HG03064 (cell line): ENCODE results near the gene NUDT16L1.

Experiments used
- ATAC-seq: cut with Tn5 transposase; IDR thresholded peaks from one replicate; pipeline ENCODE4 v1.9.1; 2021; ENCODE audit warnings: low read depth; ENCODE audit not compliant: unreplicated experiment

Gene NUDT16L1

DNA sequence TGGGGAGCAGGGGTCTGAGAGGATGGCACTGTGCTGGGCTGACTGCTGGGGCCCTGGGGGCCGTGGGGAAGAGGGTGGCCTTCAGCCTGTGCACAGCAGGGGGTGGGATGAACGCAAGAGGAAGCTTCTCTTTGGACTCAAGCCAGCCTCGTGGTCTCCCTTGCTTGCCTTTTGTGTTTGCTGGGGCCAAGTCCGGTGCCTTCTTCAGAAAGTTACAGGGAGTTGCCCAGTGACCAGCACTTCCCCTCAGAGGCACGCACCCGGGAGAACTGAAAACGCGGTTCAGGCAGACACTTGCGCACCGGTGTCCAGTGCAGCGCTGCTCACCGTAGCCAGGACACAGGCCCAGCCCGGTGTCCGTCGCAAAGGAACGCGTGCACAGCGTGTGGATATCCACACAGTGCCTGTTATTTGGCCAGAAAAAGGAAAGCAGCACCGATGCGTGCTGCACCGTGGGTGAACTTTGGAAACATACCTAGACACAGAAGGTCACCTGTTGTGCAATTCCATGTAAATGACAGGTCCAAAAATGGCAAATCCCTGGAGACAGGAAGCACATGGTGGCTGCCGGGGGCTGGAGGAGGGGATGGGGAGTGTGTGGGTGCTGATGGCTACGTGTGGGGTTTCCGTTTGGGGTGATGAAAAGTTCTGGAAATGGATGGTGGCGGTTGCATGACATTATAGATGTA, 29.4 kb upstream of the NUDT16L1 start:
- ATAC-seq: no peak

DNA sequence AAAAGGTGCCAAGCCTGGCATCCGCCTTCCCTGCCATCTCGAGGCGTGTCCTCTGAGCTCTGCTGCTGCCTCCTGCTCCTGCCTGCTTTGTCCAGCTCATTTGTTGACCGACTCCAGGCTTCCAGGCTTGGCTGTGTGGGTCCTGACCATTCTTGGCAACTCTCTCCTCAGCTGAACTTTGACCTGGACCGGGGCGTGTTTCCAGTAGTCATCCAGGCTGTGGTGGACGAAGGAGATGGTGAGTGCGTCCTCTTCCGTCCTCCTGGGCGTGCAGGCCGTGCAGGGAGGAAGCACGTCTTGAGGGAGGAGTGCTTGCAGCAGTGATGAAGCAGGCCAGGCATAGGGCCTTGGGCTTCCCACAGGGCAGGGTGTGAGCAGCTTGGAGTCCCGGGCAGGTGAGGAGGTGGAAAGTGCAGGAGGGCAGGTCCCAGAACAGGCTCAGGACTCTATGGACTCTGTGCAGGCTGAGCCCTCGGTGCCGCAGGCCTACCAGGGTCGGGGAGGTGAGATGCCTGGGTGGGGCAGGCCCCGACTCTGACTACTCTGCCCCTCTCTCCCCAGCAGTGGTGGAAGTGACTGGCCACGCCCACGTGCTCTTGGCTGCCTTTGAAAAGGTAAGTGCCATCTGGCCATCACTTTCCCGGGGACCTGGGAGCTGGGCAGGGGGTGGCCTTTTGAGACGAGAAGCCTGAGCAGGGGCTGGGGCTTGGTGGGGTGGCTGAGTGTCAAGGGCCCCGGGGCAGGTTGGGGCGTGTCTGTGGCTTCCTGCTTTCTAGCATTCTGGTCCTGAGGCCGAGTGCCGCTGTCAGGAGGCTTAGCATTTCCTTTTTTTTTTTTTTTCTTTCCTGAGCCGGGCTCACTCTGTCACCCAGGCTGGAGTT, 28.6 kb upstream of the NUDT16L1 start:
- no peak for ATAC-seq

GRCh38 chr16:4666537-4667202, 26.7 kb upstream of the NUDT16L1 start:
- no peak for ATAC-seq

- no peak for ATAC-seq
Measured at GRCh38 chr16:4667203-4667963, 26.0 kb upstream of the NUDT16L1 start.

GRCh38 chr16:4668313-4668960, 24.9 kb upstream of the NUDT16L1 start:
- ATAC-seq: no peak

- ATAC-seq: no peak
Measured at GRCh38 chr16:4673387-4674046, 19.8 kb upstream of the NUDT16L1 start.

- ATAC-seq: no peak
Measured at GRCh38 chr16:4674926-4675530, 18.3 kb upstream of the NUDT16L1 start.

DNA sequence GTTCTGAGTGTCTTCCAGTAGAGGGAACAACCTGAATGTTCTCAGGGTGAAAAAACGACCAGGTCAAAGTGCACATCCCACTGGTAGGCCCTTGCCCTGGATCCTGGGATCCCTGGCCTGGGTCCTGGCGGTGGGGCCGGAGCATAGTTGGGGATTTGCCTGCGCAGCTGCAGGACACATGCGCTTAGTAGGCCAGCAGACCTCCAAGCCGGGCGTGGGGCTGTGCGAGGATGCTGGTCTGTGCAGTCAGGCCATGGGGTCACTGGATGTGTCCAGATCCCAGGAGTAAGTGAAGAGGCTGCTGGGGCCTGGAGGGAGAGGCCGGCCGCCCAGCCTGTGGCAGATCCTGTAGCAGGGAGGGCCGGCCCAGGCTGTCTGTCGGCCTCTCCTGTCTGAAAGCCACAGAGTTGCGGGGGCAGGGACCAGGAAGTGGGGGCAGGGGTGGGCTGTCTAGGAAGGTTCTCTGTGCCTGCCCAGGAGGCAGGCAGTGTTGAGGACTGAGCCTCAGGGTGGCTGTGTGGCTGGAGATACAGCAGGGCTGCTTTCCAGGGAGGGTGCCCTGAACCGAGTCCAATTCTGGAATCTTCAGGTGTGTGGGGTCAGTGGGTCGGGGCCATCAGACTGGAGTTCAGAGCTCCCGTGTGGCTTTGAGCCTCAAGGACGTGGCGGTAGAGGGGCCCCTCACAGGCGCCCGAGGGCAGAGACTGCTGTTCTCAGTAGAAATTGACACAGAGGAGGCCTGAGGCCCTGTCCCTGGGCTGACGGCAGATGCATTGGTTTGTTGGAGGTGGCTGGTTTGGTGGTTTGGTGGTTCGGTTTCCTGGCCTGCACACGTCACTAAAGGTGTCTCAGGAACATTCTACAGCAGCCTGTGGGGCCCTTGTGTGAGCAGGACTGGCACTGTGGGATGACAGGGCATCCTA, 17.2 kb upstream of the NUDT16L1 start:
- ATAC-seq: no peak

DNA sequence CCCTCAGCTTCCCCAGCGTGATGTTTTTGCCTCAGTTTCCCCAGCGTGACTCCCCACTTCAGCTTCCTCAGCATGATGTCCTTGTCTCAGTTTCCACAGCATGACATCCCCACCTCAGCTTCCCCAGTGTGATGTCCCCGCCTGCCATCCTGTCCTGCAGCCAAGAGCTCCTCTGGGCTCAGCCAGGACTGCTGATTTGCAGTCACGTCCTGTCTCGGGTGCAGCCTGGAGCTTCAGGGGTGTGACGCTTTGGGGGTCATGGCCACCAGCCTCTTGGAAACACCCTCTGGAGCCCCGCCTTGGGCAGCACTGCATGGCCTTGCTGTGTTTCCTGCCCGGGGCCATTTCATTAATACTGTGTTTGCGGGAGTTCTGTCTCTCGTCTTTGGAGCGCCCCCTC, 16.5 kb upstream of the NUDT16L1 start:
- ATAC-seq: no peak

DNA sequence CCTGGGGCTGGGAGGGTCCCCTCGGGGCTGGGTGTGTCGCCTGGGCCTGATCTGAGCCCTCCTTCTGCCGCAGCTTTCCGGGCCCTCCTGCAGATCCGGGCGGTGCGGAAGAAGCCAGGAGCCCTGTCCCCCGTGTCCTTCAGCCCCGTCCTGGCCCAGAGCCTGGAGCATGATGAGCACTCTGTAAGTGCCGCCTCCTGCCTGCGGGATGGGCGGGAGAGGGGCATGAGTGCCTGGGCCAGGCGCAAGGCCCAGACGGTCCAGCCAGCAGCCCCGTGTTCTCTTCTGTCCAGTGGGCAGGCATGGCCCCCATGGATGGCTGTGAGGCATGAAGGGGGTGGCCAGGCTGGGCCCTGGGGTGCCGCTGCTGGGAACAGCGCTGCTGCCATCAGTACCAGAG, 16.0 kb upstream of the NUDT16L1 start:
- no peak for ATAC-seq

DNA sequence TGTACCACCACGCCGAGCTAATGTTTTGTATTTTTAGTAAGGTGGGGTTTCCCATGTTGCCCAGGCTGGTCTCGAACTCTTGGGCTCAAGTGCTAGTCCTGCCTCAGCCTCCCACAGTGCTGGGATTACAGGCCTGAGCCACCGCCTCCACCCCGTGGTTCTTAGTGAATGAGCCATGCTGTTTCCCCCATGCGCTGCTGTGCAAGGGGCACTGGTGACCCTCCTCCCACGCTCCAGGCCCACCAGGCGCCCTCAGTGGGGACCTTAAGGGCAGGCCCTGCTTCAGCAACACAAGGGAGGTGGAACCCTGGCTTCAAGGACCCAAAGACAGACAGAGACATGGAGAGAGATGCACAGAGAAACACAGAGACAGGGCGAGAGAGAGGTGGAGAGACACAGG, 15.4 kb upstream of the NUDT16L1 start:
- ATAC-seq: no peak

DNA sequence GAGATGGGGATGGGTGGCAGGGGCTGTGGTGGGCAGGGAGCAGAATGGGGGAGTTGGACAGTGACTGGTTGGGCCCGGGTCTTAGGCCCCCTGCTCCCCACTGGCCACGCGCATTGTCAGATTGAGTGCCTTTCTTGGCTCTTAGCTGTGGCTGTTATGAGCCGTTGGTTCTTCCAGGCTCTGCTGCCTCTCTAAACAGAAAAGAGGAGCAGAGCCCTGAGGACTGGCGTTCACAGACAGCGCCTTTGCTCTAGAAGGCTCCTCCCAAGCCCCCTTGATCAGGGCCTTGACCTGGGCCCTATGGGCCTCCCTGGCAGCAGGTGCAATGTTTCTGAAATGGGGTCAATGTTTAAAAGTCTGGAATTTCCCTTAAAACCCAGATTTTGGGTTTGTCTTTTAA, 14.8 kb upstream of the NUDT16L1 start:
- ATAC-seq: no peak

DNA sequence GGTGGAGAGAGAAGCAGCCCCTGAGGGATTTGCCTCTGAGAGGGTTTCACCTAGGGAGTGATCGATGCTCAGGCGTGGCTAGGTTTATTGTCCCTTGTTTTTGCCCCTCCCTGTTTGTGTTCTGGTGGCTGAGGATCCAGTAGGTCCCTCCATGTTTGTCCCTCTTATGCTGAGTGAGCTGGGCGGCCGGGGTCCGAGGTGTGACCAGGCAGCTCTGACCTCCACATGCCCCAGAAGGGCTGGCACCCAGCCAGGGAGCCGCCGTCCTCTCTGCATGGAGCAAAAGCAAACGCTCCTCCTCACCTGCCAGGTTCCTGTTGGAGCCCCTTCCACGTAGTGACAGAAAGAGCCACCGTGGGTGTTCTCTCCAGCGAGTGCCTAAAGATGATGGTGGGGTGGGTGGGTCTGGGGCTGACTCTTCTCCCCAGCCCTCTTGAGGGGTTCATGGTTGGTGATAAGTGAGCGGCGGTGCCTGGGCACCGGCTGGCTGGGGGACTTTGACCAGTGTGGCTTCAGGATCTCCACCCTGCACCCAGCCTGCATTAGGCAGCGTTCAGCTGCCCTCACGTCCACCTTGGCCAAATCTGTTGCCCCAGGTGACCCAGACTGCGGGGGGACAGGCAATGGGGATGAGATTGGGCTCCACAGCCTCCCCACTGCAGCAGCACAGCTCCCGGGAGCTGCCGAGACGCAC, 14.1 kb upstream of the NUDT16L1 start:
- ATAC-seq: no peak

DNA sequence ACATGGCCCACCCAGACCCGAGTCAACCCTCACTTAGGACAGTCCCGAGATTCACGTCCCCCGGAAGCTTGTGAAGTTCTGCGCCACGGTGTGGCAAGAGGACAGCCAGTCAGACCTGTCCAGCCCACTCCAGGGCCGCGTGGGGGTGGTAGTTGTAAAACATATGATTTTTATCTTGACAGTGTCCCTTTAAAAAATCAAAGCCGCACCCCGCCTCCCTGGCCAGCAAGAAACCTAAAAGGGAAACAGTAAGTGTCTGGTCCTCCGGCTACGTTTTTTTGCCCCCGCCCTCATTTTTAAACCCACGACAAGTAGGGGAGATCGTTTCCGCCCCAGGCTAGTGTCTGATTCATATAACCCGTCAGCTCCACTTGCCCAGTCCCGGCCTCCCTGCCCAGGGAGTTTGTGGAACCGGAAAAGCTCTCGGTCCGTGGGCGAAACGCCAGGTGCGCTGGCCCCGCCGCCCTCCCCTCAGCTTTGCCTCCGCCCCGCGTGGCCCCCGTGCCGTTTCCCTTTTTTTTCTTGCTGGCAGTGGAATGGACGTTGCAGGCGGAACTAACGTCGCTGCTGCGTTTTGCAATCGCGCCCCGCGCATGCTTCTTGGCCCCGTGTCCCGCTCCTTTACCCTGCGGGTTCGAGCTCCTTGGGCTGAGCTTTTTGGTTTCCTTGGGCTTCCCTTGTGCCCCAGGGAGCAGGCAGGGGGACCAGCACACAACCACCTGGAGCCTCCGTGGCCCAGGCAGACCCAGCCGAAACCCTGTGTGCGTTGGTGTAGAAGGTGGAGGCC, 13.3 kb upstream of the NUDT16L1 start:
- ATAC-seq: no peak

DNA sequence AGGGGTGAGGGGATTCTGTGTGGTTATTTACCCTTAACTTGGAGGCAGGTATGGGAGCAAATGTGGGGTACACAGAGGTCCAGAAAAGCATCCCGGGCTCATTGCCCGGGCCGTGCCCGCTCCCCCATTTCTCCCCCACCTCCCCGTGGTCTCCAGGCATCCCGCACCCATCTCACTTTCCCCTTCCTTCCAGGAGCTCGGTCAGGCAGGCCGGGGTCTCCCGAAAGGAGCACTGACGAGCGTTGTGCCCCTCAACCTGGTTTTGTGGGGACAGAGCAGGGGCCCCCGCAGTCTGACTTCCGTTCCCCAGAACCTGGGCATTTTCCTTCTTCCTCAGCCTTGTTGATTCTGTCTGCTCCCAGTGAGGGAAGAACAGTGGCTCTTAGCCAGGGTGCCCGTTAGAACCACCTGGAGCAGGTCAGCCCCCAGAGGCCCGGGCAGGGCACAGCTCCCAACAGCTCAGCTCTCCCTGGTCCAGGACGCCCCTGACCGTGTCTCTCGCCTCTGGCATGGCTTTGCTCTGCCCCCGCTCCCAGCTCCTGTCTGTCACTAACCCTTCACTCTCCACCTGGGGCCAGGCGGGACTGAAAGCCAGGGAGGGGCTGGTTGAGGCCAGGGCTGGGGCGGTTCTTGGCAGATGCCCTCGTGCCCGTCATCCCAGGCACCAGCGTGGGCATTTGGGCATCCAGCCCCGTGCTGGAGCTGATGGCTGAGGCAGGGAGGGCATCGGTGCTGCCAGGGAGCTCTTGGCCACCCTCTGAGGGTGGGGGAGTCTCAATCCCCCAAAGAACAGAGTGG, 12.5 kb upstream of the NUDT16L1 start:
- no peak for ATAC-seq

GRCh38 chr16:4681471-4682083, 11.8 kb upstream of the NUDT16L1 start:
- ATAC-seq: no peak
